A549 treated with AZD2906 at 1 μM for 4 hours (cell line): Measurements from ENCODE around the gene IRF3. TPM values are rescaled to one million over a fixed set of nuclear protein-coding genes. Genes with fewer than 3 reads are reported as not detected.

ENCODE experiments used
- total RNA-seq: library from RNA; stranded (reverse); fragments of 200-300 nt; extraction: Qiagen RNA extraction; gene quantifications from 5 replicates; pipeline ENCODE4 v1.2.3, GENCODE V29; 2022

Gene IRF3, protein sequence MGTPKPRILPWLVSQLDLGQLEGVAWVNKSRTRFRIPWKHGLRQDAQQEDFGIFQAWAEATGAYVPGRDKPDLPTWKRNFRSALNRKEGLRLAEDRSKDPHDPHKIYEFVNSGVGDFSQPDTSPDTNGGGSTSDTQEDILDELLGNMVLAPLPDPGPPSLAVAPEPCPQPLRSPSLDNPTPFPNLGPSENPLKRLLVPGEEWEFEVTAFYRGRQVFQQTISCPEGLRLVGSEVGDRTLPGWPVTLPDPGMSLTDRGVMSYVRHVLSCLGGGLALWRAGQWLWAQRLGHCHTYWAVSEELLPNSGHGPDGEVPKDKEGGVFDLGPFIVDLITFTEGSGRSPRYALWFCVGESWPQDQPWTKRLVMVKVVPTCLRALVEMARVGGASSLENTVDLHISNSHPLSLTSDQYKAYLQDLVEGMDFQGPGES
- total RNA-seq = 83.6 to 102 TPM (median 97.5 TPM) in 5 replicates

GRCh38 chr19:49665351-49666119 is at the start of gene IRF3, which contains the start of gene BCL2L12:
IRF3 (minus strand) TSS chr19:49665857; CDS start chr19:49664838, 1,019 bp downstream.
BCL2L12 (plus strand) TSS chr19:49665933; CDS start chr19:49666693, 760 bp downstream.

GRCh38 chr19:49690656-49691242 is 25.1 kb upstream of the IRF3 start, which contains the start of gene CPT1C:
CPT1C (plus strand) TSS chr19:49691116; CDS start chr19:49692253, 1,137 bp downstream.

GRCh38 chr19:49689133-49690078 is 23.7 kb upstream of the IRF3 start, which contains the start of gene ADM5:
ADM5 (plus strand) TSS chr19:49689594; CDS start chr19:49689838, 244 bp downstream.

DNA sequence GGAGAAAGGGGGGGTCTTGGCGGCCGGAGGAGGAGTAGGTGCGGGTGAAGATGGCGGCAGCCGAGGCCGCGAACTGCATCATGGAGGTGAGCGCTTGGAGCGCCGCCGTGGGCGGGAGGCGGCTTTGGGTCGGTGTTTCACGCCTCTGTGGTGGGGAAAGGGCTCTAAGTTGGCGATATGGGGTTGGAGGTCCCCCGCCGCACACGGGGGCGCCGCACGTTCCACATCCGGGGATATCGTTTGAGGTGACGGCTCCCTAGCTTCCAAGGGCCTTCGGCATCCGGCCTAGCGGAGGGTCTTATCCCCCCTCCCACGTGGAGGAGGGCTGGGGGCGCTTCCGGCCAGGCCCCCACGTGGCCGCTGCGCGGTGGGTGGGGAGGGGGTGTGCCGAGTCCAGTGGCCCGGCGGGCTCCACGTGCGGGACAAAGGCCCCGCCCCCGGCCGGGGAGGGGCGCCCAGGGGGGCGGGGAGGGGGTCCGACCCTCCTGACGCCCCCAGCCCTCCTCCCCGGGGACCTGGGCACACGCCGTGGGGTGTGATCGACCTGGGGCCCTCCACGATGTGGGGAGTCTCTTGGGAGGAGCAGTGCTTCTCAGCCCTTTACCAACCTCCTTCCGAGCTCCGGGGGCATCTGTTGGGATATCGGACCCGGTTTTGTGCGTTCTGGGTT is 11.7 kb upstream of the IRF3 start, which contains the start of gene PRMT1:
PRMT1 (plus strand) TSS at position 41 of the 670 bp plus-strand sequence; CDS start at position 51, 10 bp downstream.

GRCh38 chr19:49641688-49642491 is 23.8 kb downstream of the IRF3 start, which contains the start of gene SCAF1:
SCAF1 (plus strand) TSS chr19:49642209; CDS start chr19:49645027, 2,818 bp downstream.

DNA sequence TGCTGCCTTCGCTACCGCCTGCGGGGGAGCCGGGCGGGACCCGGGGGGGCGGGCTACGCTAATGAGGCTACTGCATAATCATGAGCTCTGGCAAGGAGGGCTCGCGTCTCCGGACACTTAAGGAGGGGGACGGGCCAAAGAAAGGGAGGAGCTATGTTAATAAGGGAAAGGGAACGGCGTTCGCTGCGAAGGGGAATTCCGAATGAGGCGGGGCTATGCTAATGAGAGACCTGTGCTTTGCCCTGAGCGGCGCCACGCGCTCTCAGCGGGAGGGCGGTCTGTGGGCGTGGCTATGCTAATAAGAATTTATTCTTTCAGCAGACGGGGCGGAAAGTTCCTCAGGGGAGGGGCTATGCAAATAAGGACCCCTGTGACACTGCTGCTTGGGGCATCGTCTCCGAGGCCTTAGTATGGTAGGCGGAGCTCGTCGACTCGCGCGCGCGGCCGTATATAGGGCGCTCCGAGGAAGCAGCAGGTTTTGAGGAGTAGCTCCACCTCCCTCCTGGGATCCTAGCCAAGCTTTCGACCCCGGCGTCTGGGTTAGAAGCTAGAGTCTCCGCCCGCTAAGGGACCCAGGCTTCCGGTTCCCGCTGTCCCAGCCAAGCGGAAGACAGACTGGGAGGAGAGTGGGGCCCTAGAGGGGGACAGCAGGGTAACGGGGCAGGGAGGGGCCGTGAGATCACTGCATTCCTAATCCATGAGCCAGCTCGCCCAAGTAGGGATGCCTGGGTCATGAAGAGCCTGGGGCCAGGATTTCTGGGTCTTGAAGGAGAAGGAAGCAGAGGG is 25.4 kb downstream of the IRF3 start, which contains the start of gene RRAS:
RRAS (minus strand) TSS at position 31 of the 786 bp plus-strand sequence. CDS start 45 bp downstream, outside the sequence.

Other genes starting within 250 kb of the IRF3 start
- not detected in 5 replicates for gene PTH2, start 242.4 kb downstream of the IRF3 start, total RNA-seq
- 0.12 to 0.27 TPM (median 0.16 TPM) in 5 replicates for gene GFY, start 240.5 kb downstream of the IRF3 start, total RNA-seq
- gene SLC17A7, start 224.3 kb downstream of the IRF3 start, total RNA-seq = 0.49 to 0.71 TPM (median 0.60 TPM) in 5 replicates
- gene PIH1D1, start 214.0 kb downstream of the IRF3 start, total RNA-seq = 87.3 to 93.9 TPM (median 89.3 TPM) in 5 replicates
- gene ALDH16A1, start 212.6 kb downstream of the IRF3 start, total RNA-seq = 15.9 to 24.2 TPM (median 23.6 TPM) in 5 replicates
- 1.1 to 1.7 TPM (median 1.3 TPM) in 5 replicates for gene FLT3LG, start 191.6 kb downstream of the IRF3 start, total RNA-seq
- 3,944 to 4,526 TPM (median 4,133 TPM) in 5 replicates for gene RPL13A, start 178.2 kb downstream of the IRF3 start, total RNA-seq
- gene RPS11, start 169.4 kb downstream of the IRF3 start, total RNA-seq = 3,950 to 4,247 TPM (median 3,984 TPM) in 5 replicates
- 24.3 to 33.5 TPM (median 29.7 TPM) in 5 replicates for gene FCGRT, start 153.2 kb downstream of the IRF3 start, total RNA-seq
- 1.4 to 3.0 TPM (median 2.4 TPM) in 5 replicates for gene RCN3, start 137.9 kb downstream of the IRF3 start, total RNA-seq
- gene NOSIP, start 85.3 kb downstream of the IRF3 start, total RNA-seq = 87.6 to 112 TPM (median 109 TPM) in 5 replicates
- gene PRRG2, start 84.5 kb downstream of the IRF3 start, total RNA-seq = 0.85 to 1.1 TPM (median 0.96 TPM) in 5 replicates
- gene PRR12, start 74.7 kb downstream of the IRF3 start, total RNA-seq = 31.0 to 38.2 TPM (median 37.4 TPM) in 5 replicates
- gene RRAS, start 25.7 kb downstream of the IRF3 start, total RNA-seq = 105 to 173 TPM (median 169 TPM) in 5 replicates
- 50.8 to 69.8 TPM (median 67.0 TPM) in 5 replicates for gene SCAF1, start 23.6 kb downstream of the IRF3 start, total RNA-seq
- gene BCL2L12, start 76 bp upstream of the IRF3 start, total RNA-seq = 57.1 to 73.6 TPM (median 72.4 TPM) in 5 replicates
- gene PRMT1, start 11.4 kb upstream of the IRF3 start, total RNA-seq = 403 to 431 TPM (median 410 TPM) in 5 replicates
- 2.9 to 5.7 TPM (median 5.0 TPM) in 5 replicates for gene ADM5, start 23.7 kb upstream of the IRF3 start, total RNA-seq
- 9.8 to 15.7 TPM (median 12.9 TPM) in 5 replicates for gene CPT1C, start 25.3 kb upstream of the IRF3 start, total RNA-seq
- not detected in 5 replicates for gene TSKS, start 97.4 kb upstream of the IRF3 start, total RNA-seq
- 45.0 to 59.7 TPM (median 55.3 TPM) in 5 replicates for gene AP2A1, start 101.1 kb upstream of the IRF3 start, total RNA-seq
- gene FUZ, start 147.4 kb upstream of the IRF3 start, total RNA-seq = 14.8 to 15.7 TPM (median 15.3 TPM) in 5 replicates
- gene MED25, start 152.4 kb upstream of the IRF3 start, total RNA-seq = 50.2 to 70.6 TPM (median 70.4 TPM) in 5 replicates
- gene PTOV1, start 185.3 kb upstream of the IRF3 start, total RNA-seq = 105 to 154 TPM (median 149 TPM) in 5 replicates
- 34.8 to 51.2 TPM (median 47.0 TPM) in 5 replicates for gene PNKP, start 201.7 kb upstream of the IRF3 start, total RNA-seq
- gene AKT1S1, start 211.5 kb upstream of the IRF3 start, total RNA-seq = 68.1 to 118 TPM (median 112 TPM) in 5 replicates
- 19.9 to 22.5 TPM (median 21.7 TPM) in 5 replicates for gene TBC1D17, start 211.8 kb upstream of the IRF3 start, total RNA-seq
- gene IL4I1, start 231.0 kb upstream of the IRF3 start, total RNA-seq = 0.74 to 0.86 TPM (median 0.79 TPM) in 5 replicates